Measurements from ENCODE around the gene KCNJ10.

Gene KCNJ10

DNA sequence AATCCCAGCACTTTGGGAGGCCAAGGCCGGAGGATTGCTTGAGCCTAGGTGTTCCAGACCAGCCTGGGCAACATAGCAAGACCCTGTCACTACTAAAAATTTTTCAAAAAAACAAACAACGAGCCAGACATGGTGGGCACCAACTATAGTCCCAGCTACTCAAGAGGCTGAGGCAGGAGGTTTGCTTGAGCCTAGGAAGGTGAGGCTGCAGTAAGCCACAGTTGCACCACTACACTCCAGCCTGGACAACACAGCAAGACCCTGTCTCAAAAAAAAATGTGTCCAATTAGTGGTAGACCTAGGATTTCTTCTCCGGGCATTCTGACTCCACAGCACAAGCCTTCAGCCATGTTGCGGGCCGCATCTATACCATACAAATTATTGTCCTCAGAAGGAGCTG is 35.2 kb upstream of the KCNJ10 start:
- Mint-ChIP-seq H3K27ac (no peak overlapping the region), H3K4me1 (peaks cover 19 to 20% of the 10 kb centered on the region in 2 donors), H3K9me3 (no peaks in the 10 kb centered on the region), H3K4me3 (no peak overlapping the region), H3K27me3 (peaks cover 8 to 17% of the 10 kb centered on the region in 2 donors), H3K36me3 (no peaks in the 10 kb centered on the region)
- no peak for ATAC-seq (replicated peaks)
- no peak for DNase-seq

DNA sequence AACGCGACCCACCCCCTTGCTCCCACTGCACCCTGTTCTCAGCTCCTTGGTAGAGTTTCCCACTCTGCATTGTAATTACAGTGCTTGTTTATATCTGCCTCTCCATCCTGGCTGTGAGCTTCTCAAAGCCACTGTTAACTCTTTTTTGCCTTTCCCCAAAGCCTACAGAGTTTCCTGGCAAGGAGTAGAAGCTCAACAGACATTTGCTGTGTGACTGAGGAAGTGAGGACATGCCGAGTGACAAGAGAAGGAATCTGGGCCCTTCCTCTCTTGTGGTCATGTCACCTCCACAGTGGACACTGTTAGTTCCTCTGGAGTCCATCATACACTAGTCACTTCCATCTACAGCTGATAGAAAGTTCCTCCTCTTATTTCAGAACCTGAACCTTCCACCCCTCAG is 34.5 kb upstream of the KCNJ10 start:
- Mint-ChIP-seq H3K27me3 (peaks cover 8 to 13% of the 10 kb centered on the region in 2 donors), H3K27ac (no peak overlapping the region), H3K9me3 (no peaks in the 10 kb centered on the region), H3K36me3 (no peaks in the 10 kb centered on the region), H3K4me1 (peaks cover 22% of the 10 kb centered on the region in 2 donors), H3K4me3 (no peak overlapping the region)
- ATAC-seq (replicated peaks), result no peak
- DNase-seq, result no peak

DNA sequence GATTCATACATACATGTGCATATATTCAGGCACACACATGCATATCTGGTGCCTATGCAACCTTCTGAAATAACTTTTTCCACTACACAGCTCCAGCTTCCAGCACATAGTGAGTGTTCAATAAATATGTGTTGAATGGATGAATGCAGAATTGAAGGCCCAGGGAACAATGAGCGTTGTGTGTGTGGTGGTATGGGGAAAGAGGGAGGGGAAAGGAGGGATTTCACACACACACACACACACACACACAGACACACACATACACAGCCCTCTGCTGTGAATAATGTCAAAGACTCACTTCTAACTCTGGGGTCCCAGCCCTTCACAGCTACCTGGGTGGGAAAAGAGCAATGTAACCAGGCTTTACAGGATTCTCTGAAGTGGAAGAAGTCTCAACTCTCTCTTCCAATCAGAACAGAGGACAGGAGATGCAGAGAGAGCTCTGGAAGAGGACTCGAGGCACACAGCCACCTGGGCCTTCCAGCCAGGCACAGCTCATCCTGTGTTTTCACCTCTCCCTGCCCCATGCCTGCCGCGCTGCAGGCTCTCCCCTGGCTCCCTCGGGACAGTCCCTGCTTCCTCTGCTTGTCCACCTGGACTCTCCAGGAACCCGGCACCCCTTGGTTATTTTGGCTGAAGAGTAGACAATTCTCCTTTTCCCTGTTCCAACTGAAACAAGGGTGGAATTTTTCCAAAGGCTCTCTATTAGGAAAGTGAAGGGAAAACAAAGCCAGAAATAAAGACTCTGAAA is 33.9 kb upstream of the KCNJ10 start:
- no peaks in the 10 kb centered on the region for H3K9me3 Mint-ChIP-seq
- H3K27ac Mint-ChIP-seq, result no peak overlapping the region
- H3K4me1 Mint-ChIP-seq, result peaks cover 24% of the 10 kb centered on the region in 2 donors
- H3K36me3 Mint-ChIP-seq, result no peaks in the 10 kb centered on the region
- peaks cover 5 to 7% of the 10 kb centered on the region in 2 donors for H3K27me3 Mint-ChIP-seq
- DNase-seq (no peak), ATAC-seq (replicated peaks) (no peak)
- no peak overlapping the region for H3K4me3 Mint-ChIP-seq

DNA sequence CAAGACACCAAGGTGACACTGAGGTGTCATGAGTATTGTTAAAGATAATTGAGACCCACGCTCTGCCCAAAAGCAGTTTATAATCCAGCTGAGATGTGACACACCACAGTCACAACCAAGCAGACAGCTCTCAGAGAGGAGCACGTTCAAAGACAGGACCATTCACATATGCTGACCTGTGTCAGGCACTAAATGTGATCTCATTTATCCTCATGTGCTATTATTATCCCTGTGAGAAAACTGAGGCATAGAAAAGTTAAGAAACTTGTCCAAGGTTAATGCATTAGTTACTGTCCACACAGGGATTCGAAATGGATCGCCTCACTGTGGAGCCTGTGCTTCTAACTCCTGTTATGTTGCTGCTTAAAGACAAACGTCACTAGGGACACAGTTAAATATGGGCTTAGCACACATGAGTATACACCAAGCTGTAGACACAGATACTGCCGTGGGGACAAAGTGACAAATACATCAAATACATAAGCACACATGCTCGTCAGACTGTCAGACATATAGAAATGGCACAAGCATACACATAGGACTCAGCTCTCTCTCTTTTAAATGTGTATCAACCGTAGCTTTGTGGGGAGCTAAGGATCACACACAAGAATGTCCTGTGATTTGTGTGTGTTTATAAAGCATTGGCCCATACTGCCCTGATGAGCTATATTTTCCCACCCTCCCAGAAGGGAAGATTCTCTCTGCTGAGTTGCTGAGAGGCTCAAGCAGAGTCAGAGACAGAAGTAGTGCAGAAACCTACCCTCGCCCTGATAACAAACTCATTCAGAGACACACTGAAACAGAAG is 32.0 kb upstream of the KCNJ10 start:
- H3K27ac Mint-ChIP-seq, result no peak overlapping the region
- H3K27me3 Mint-ChIP-seq, result peaks cover 0 to 5% of the 10 kb centered on the region in 2 donors
- DNase-seq (no peak), ATAC-seq (replicated peaks) (no peak)
- H3K4me3 Mint-ChIP-seq, result no peak overlapping the region
- no peaks in the 10 kb centered on the region for H3K9me3 Mint-ChIP-seq
- H3K4me1 Mint-ChIP-seq, result peaks cover 31 to 32% of the 10 kb centered on the region in 2 donors
- H3K36me3 Mint-ChIP-seq, result no peaks in the 10 kb centered on the region

DNA sequence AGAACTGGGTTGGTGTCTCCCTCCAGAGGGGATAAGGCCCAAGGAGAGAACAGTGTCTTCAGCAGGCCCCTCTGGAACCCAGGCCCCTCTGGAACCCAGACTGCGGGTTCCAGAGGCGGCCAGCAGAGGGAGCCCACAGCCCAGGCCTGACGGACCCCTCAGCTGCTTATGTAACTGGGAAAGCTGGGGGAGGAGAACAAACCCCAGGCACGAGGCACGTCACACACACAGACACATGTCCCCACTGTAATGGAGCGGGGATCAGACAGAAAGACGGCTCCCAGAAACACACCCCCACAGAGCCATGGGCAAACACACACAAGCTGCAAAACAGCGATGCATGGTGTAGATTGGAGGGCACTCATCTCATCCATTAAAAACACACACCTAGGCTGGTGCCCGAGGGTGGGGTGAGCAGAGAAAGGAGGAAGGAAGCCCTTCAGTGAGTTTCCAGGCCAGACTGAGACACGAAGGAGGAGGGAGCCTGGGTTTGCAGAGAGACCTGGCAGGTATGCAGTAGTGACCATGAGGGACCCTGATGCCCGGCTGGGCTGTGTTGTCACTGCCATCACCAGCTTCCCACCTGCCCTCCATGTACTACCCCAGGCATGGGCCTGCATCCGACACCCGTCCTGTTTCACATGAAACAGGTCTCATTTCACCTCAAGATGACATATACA is 31.2 kb upstream of the KCNJ10 start:
- peak; percentile 40 to 45 for ATAC-seq (replicated peaks)
- DNase-seq, result peak; percentile 51
- H3K4me1 Mint-ChIP-seq, result peaks cover 36 to 39% of the 10 kb centered on the region in 2 donors
- H3K36me3 Mint-ChIP-seq, result no peaks in the 10 kb centered on the region
- peak overlapping the region; percentile 72 to 75 for H3K4me3 Mint-ChIP-seq
- H3K9me3 Mint-ChIP-seq, result no peaks in the 10 kb centered on the region
- peak overlapping the region; percentile 38 for H3K27ac Mint-ChIP-seq
- H3K27me3 Mint-ChIP-seq, result peaks cover 0 to 5% of the 10 kb centered on the region in 2 donors

DNA sequence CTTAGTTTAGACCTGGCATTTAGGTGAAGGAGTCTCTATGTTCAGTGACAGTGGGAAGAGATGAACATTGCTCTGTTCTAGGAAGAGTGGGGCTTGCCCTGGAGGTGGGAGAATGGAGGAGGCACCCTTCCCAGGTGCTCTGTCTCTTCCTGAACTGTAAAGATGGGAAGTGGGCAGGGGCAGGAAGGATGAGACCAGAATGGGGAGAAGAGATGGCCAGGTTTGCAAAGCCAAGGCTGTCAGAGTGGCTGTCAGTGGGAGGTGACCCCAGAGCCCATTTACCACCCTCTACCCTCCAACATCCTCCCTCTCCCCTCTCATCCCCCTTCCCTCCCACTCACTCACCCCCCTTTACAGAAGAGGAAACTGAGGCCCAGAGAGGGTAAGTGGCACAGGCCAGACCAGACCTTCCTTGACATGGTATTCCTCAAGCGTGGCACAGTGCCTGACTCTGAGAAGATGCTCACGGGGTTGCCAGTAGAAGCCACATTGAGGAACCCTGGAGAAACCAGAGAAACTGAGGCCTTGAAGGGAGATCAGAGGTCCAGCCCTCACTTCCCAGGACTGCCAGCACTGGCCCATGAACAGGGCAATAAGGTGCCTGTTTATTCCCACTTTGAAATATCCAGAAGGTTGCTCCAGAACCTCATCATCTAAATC is 29.9 kb upstream of the KCNJ10 start:
- Mint-ChIP-seq H3K36me3 (no peaks in the 10 kb centered on the region), H3K27ac (peak overlapping the region; percentile 89), H3K9me3 (no peaks in the 10 kb centered on the region), H3K27me3 (peaks cover 0 to 5% of the 10 kb centered on the region in 2 donors), H3K4me1 (peaks cover 41 to 49% of the 10 kb centered on the region in 2 donors), H3K4me3 (no peak overlapping the region)
- DNase-seq, result no peak
- ATAC-seq (replicated peaks), result no peak

DNA sequence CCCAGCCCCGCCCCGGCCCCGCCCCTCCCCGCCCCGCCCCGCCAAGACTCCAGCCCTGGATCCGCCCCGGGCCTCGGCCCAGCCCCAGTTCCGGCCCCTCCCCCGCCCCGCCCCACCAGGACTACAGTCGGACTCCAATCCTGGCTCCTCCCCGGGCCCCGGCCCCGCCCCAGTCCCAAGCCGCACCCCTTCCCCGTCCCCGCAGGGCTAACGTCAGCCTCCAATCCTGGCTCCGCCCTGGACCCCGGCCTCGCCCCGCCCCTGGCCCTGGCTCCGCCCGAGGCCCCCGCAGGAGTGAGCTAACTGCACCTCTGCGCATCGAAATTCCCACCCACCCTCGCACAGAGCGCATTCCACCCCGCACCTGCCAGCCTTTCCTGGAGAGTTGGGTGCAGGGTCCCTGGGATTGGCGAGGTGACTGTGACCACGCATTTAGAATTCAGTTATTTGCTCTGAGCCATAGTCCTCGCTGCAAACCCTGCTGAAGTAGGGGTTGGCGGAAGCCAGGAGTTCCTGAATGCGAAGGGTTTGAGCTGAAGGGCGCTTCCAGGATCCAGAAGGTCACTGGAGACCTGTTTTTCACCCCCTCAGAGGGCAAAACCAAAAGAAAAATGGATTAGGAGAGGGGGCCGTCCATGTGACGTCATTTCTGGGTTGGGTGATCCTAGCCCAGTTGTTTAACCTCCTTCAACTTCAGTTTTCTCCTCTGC is 29.0 kb upstream of the KCNJ10 start:
- Mint-ChIP-seq H3K27ac (peak overlapping the region; percentile 89), H3K4me1 (peaks cover 41 to 54% of the 10 kb centered on the region in 2 donors), H3K27me3 (peaks cover 0 to 5% of the 10 kb centered on the region in 2 donors), H3K36me3 (peaks cover 4% of the 10 kb centered on the region in 2 donors), H3K4me3 (peak overlapping the region; percentile 84 to 87), H3K9me3 (no peaks in the 10 kb centered on the region)
- ATAC-seq (replicated peaks) (peak; percentile 83 to 90), DNase-seq (peak; percentile 88)

DNA sequence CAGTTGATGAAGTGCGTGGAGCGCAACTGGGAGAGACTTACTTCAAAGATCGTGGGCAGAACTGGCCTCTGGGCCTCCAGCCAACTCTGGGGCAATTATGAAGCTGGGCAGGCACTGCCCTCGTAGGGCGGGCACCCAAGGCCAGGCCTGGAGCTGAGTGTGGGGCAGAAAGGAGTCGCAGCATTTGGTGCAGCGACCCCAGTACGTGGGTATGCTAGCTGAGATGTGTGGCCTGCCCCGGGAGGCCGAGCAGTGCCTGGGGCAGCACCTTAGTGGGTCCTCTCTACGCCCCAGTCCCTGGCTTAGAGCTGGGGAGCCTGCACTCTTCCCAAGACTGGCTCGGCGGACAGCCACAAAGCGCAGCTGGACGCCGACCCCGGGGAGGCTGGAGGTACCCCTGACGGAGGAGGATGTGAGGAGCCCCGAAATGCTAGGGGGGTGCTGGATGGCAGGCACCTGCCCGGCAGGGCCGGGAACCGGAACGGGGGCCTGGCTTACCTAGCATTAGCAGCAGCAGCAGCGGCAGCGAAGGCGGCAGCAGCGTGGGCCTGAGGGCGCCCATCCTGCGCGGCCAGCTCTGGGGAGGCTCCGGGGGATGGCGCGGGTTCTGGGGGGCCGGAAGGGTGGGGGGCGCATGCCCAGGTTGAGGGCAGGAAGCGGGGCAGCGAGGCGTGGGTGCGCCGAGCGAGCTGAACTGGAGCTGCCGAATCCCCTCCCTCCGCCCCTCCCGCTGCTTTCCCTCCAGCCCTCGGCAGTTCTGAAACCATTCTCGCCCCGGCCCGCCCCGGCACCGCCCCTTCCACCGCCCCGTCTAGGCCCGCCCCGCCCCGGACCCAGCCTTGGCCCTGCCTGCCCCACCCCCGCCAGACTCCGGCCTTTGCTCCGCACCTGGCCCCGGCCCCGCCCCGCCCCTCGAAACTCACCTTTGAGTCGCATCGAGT is 28.2 kb upstream of the KCNJ10 start, which contains the start of gene IGSF8:
Gene IGSF8, minus strand, starts transcription at position 709 of the 941 bp plus-strand sequence. Its CDS starts 147 bp downstream, at position 562.
- H3K36me3 Mint-ChIP-seq, result peaks cover 4 to 10% of the 10 kb centered on the region in 2 donors
- H3K4me1 Mint-ChIP-seq, result peaks cover 43 to 60% of the 10 kb centered on the region in 2 donors
- H3K27ac Mint-ChIP-seq, result peak within 1 kb of the TSS; percentile 89
- DNase-seq, result peak; percentile 76
- peak; percentile 67 to 72 for ATAC-seq (replicated peaks)
- peak within 1 kb of the TSS; percentile 88 to 93 for H3K4me3 Mint-ChIP-seq
- peaks cover 0 to 5% of the 10 kb centered on the region in 2 donors for H3K27me3 Mint-ChIP-seq
- no peaks in the 10 kb centered on the region for H3K9me3 Mint-ChIP-seq

DNA sequence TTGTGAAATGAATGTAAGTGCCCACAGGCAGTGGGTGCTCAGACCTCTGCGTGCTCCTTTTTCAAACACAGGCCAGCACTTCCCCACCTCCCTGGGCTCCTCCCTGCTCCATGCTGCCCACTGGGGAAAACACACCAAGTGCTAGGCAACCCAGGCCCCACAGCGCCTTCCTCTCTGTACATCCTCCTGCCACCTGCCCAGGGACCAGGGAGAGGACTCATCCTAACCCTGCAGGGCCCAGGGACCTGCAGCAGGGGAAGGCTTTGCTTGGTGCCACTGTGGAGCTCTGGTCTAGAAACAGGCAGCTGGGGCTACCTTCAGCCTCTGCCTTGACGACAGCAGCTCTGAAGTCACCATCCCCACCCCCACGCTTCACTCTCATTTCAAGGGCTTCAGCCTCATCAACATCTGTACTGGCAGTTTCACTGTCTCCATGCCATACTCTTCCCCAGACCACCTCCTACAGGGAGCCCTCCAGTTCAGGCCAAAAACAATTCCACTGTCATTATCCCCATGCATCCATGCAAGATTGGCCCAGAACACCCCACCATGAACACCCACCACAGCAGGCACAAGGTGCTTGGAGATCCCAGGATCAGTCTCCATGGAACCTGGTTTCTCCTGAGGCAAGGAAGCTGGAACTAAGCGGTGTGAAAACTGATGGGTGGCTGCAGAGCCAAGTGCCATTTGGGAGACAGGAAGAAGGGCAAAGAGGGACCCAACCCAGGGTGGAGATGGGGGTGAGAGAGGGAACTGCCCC is 27.4 kb upstream of the KCNJ10 start:
- Mint-ChIP-seq H3K9me3 (no peaks in the 10 kb centered on the region), H3K4me1 (peaks cover 41 to 64% of the 10 kb centered on the region in 2 donors), H3K27me3 (no peaks in the 10 kb centered on the region), H3K4me3 (peak overlapping the region; percentile 88 to 93), H3K36me3 (peaks cover 6 to 14% of the 10 kb centered on the region in 2 donors), H3K27ac (peak overlapping the region; percentile 86)
- ATAC-seq (replicated peaks), result no peak
- DNase-seq, result no peak

DNA sequence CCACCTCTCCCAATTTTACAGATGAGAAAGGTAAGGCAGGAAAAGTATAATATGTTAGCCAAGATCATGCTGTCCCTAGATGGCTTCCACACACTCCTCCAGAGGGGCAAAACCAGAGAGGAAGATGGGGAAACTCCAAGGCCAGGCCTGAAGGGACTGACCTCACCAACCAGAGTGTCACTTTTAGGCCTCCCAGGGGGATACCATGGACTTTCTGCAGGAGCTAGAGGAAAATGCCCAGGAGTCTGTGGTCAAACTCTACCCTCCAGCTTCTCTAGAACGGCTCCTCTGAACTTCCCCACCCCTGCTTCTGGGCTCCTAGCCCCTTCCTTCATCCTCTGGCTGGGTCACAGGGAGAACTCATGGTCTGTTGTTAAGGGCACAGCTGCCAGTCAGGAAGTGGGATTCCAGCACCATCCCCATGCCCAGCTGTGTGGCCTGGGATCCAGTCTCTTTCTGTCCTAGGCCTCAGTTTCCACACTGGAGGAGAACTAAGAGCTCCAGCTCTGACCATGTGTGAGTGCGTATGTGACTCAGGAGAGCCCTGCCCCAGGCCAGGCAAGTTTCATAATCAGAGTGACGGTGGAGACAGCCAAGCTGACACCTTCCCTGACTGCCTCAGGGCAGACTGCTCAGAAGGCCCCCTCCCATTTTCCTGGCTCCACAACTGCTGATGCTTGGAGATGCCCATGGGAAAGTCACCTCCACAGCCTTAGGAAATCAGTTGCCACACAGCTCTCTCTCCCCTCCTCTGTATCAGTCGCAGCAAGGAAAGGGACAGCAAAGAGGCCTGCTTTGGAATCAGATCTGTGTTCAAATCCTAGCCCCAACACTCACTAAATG is 26.5 kb upstream of the KCNJ10 start:
- H3K4me1 Mint-ChIP-seq, result peaks cover 40 to 64% of the 10 kb centered on the region in 2 donors
- no peak for ATAC-seq (replicated peaks)
- H3K4me3 Mint-ChIP-seq, result peak overlapping the region; percentile 30 to 48
- DNase-seq, result no peak
- H3K9me3 Mint-ChIP-seq, result no peaks in the 10 kb centered on the region
- H3K36me3 Mint-ChIP-seq, result peaks cover 6 to 19% of the 10 kb centered on the region in 2 donors
- H3K27me3 Mint-ChIP-seq, result no peaks in the 10 kb centered on the region
- peak overlapping the region; percentile 47 for H3K27ac Mint-ChIP-seq

DNA sequence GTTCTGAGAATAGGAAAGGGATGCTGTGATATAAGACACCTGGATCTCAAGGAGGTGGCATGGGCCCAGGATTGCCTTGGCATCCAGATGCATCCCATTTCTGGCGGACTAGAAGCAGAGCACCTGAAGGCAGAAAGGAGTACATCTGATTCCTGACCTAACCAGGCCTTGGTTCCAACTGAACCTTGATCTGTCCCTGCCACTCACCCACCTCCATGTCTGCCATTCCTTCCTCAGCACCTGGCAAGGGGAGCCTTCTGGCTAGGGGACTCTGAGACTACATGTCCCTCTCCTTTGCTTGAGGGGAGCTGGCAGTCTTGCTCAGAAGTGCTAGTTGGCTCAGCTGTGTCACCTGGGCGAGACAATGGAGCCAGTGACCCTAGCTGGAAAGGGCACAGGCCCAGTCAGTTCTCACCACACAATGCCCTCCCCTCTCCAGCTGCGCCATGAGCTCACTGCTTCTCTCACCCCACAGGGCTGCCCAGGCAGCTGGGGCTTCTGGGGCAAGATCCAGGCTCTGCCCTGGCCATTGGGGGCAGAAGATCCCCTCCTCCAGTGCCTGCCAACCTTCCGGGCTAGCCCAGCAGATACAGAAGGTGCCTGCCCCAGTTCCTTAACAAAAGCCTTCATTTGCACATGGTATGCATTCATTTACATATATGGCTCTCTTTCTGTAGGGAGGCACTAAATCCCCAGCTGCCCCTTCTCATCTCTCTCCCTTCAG is 25.6 kb upstream of the KCNJ10 start:
- Mint-ChIP-seq H3K4me3 (peak overlapping the region in 1 of 2 donors; percentile 27), H3K36me3 (peaks cover 10 to 24% of the 10 kb centered on the region in 2 donors), H3K27ac (peak overlapping the region; percentile 51), H3K9me3 (no peaks in the 10 kb centered on the region), H3K27me3 (no peaks in the 10 kb centered on the region), H3K4me1 (peaks cover 31 to 54% of the 10 kb centered on the region in 2 donors)
- no peak for DNase-seq
- ATAC-seq (replicated peaks), result no peak
